ENCODE measurements around the gene OR2L2.
"Not testable (repeated sequence)": the region's sequence is repeated elsewhere in the genome, so short reads cannot be mapped to it uniquely, and the experiment has no call there.

The OR2L2 gene

GRCh38 chr1:248029770-248030169 is at the start of gene OR2L2:
Gene OR2L2, plus strand, starts transcription at chr1:248030070. Its CDS starts 8,198 bp downstream, at chr1:248038268.
- no peak for FAIRE-seq

GRCh38 chr1:247992986-247993385 is 36.9 kb upstream of the OR2L2 start:
- no peak for FAIRE-seq

- FAIRE-seq = no peak
Observed at GRCh38 chr1:247998811-247999210, 31.1 kb upstream of the OR2L2 start.

- no peak for FAIRE-seq
Observed at GRCh38 chr1:248000169-248000568, 29.7 kb upstream of the OR2L2 start.

- no peak for FAIRE-seq
Observed at GRCh38 chr1:248007778-248008177, 22.1 kb upstream of the OR2L2 start.

- FAIRE-seq = no peak
Observed at GRCh38 chr1:248009681-248010080, 20.2 kb upstream of the OR2L2 start.

- no peak for FAIRE-seq
Observed at GRCh38 chr1:248013229-248013710, 16.6 kb upstream of the OR2L2 start, which contains the start of gene OR2L5. Gene OR2L5, plus strand, starts transcription at chr1:248013660. Its CDS starts 8,288 bp downstream, at chr1:248021948.

- no peak for FAIRE-seq
Observed at GRCh38 chr1:248015803-248016202, 14.1 kb upstream of the OR2L2 start.

- no peak for FAIRE-seq
Observed at GRCh38 chr1:248045209-248045608, 15.3 kb downstream of the OR2L2 start.

- FAIRE-seq = no peak
Observed at GRCh38 chr1:248046536-248046935, 16.7 kb downstream of the OR2L2 start, which contains the start of gene OR2L3. Gene OR2L3, plus strand, starts transcription at chr1:248046836. Its CDS starts 13,846 bp downstream, at chr1:248060682.

- FAIRE-seq = no peak
Observed at GRCh38 chr1:248047008-248047407, 17.1 kb downstream of the OR2L2 start.

- FAIRE-seq = no peak
Observed at GRCh38 chr1:248054671-248055070, 24.8 kb downstream of the OR2L2 start.

GRCh38 chr1:248055261-248055660 is 25.4 kb downstream of the OR2L2 start:
- FAIRE-seq = no peak

GRCh38 chr1:248065071-248065470 is 35.2 kb downstream of the OR2L2 start:
- no peak for FAIRE-seq

GRCh38 chr1:248065604-248066003 is 35.7 kb downstream of the OR2L2 start:
- no peak for FAIRE-seq

- not testable (repeated sequence) for FAIRE-seq
Observed at GRCh38 chr1:248083864-248084263, 54.0 kb downstream of the OR2L2 start.

Data from colon (tissue), 2 donors.